Small intestine (tissue), 7 donors: ENCODE data around the gene FAT1. TPM values are rescaled to one million over a fixed set of nuclear protein-coding genes. Genes with fewer than 3 reads are reported as not detected.

Experiments used
- DNase-seq, 2 donors: peaks; one replicate each; pipeline versions ENCODE4 v3.0.0 to v3.0.0-alpha.2; 2013
- FAIRE-seq: peaks from 2 replicates; lab custom pipeline; 2012; peaks lifted over from hg19 to GRCh38; lab: Jason Lieb, UNC
- H3K27ac ChIP-seq, 3 donors: one replicate each; pipeline ENCODE4 v1.5.1; 2013; ENCODE audit warnings: low read length in 2 of 3, mild to moderate bottlenecking in 2 of 3, control low read depth in 1 of 3, inconsistent platforms in 1 of 3, low read depth in 1 of 3, moderate library complexity in 1 of 3
- H3K27me3 ChIP-seq, 3 donors: one replicate each; pipeline ENCODE4 v1.6.1; 2013; ENCODE audit warnings: low read length in 3 of 3, inconsistent platforms in 1 of 3; ENCODE audit not compliant: control insufficient read depth in 3 of 3, insufficient read depth in 3 of 3
- H3K36me3 ChIP-seq, 3 donors: one replicate each; pipeline ENCODE4 v1.6.1; 2013; ENCODE audit warnings: low read length in 3 of 3, inconsistent platforms in 1 of 3, low read depth in 1 of 3, mild to moderate bottlenecking in 1 of 3, moderate library complexity in 1 of 3; ENCODE audit not compliant: control insufficient read depth in 3 of 3, insufficient read depth in 2 of 3
- H3K4me1 ChIP-seq, 3 donors: one replicate each; pipeline ENCODE4 v1.6.1; 2013; ENCODE audit warnings: low read length in 2 of 3, inconsistent platforms in 1 of 3, low read depth in 1 of 3, mild to moderate bottlenecking in 1 of 3, moderate library complexity in 1 of 3; ENCODE audit not compliant: control insufficient read depth in 3 of 3, insufficient read depth in 2 of 3
- H3K4me3 ChIP-seq, 3 donors: one replicate each; pipeline ENCODE4 v1.5.1; 2013; ENCODE audit warnings: low read length in 3 of 3, control low read depth in 1 of 3, inconsistent platforms in 1 of 3, low read depth in 1 of 3, mild to moderate bottlenecking in 1 of 3, moderate library complexity in 1 of 3
- H3K9me3 ChIP-seq, 2 donors: one replicate each; pipeline ENCODE4 v1.6.1; 2013; ENCODE audit warnings: low read depth in 1 of 2, low read length in 1 of 2; ENCODE audit not compliant: control insufficient read depth in 2 of 2, insufficient read depth in 1 of 2
- WGBS, 3 donors: extraction: QIAGEN DNeasy Blood & Tissue Kit; methylation state at CpG; one replicate each; pipeline ENCODE4 v1.1.7; 2013; 5-methylcytosine and 5-hydroxymethylcytosine counted together
- polyA plus RNA-seq, 4 donors: library from polyadenylated mRNA; stranded (reverse) in 3 of 4; unstranded in 1 of 4; fragments of 200-250 nt in 3 of 4; fragments of 120-200 nt in 1 of 4; gene quantifications; one replicate each; pipeline versions ENCODE4 v1.2.1 to v1.2.3, GENCODE V29; 2013
- donor health status: healthy with polysubstance abuse.
- donor health status: control.
- donor health status: control.
- donor health status: Bipolar disorder and iron deficiency.
- donor health status: healthy.

Gene FAT1
- polyA plus RNA-seq, 4 donors: 62.4 to 189 (median 83.6) TPM

DNA sequence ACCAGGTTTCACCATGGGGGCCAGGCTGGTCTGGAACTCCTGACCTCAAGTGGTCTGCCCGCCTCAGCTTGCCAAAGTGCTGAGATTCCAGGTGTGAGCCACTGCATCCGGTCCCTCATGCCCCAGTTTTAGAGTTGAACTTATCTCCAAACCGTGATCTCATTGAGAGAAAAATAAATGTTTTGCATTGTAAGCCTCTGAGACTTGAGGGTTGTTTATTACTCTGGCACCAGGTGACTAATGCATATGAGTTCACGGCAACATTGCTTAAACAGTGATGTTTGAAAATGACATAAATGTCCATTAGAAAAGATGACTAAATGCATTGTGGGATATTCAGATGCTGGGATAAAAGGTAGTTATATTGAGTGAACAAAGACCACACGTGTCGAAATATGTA is 22.9 kb upstream of the FAT1 start:
- Histone ChIP-seq H3K9me3 (no peaks in the 10 kb centered on the region), H3K4me3 (no peak overlapping the region), H3K36me3 (no peaks in the 10 kb centered on the region), H3K27ac (no peak overlapping the region), H3K4me1 (peaks cover 0 to 10% (median 2%) of the 10 kb centered on the region in 3 donors), H3K27me3 (no peaks in the 10 kb centered on the region)
- DNase-seq (no peak), FAIRE-seq (no peak)
- 82 to 85% (median 83%) methylated on average over 6 of the region's 6 CpGs for WGBS, 3 donors

GRCh38 chr4:186743261-186743660 is 19.6 kb upstream of the FAT1 start:
- no peaks in the 10 kb centered on the region for H3K36me3 ChIP-seq
- DNase-seq (no peak), FAIRE-seq (no peak)
- WGBS, 3 donors: 62 to 80% (median 79%) methylated on average over 10 of the region's 10 CpGs
- no peak overlapping the region for H3K4me3 ChIP-seq
- H3K27ac ChIP-seq: no peak overlapping the region
- no peaks in the 10 kb centered on the region for H3K9me3 ChIP-seq
- no peaks in the 10 kb centered on the region for H3K27me3 ChIP-seq
- H3K4me1 ChIP-seq: peaks cover 0 to 21% (median 0%) of the 10 kb centered on the region in 3 donors

DNA sequence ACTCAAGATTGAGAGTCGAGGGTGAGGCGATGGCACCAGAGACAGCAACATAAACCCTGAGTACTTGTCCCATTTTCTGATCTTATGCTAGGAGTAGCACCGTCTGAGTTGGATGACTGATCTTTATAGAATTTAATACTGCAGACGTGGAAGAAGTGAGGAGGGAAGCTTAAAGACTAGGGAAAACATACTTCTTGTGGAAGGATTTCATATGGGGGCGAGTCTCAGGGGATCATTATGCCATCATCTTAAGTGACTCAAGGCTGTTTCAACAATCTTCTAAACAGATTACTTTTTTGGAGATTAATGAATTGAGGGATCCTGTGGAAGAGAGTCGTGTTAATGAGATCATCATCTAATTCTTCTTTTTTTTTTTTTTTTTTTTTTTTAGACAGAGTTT is 17.2 kb upstream of the FAT1 start:
- peaks cover 0 to 23% (median 0%) of the 10 kb centered on the region in 3 donors for H3K4me1 ChIP-seq
- H3K36me3 ChIP-seq: no peaks in the 10 kb centered on the region
- no peak overlapping the region for H3K4me3 ChIP-seq
- FAIRE-seq: no peak
- DNase-seq: no peak
- H3K27ac ChIP-seq: peak overlapping the region in 2 of 3 donors; percentile 39 to 68
- no peaks in the 10 kb centered on the region for H3K9me3 ChIP-seq
- WGBS, 3 donors: 79 to 86% (median 86%) methylated on average over 6 of the region's 6 CpGs
- no peaks in the 10 kb centered on the region for H3K27me3 ChIP-seq

DNA sequence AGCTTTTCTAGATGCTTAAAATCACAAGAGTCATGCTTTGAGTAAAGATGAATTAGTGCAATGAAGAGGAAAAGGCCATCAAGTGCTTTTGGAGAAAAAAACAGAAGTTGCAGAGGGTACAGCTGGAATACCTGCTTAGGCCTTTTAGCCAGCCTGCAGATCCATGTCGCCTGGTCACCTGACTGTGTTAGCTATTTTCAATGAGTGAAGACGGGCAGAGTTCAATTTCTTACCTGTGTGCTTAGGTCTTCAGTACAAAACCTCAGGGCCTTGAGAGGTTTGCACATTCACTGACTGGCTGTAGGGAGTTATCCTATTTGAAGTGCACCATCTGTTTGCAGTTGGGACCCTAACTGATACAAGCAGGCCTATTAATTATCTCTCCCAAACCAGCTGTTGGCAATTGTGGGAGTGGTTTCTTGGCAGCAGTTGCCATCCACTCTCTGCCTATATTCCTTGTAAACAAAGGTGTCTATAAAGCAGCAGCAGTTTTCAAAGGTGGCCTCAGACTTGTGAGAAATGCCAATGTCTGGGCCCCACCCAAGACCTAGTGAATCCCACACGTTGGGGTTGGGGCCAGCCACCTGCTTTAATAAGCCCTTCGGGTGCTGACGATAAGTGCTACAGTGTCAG is 16.3 kb upstream of the FAT1 start:
- no peaks in the 10 kb centered on the region for H3K9me3 ChIP-seq
- H3K27me3 ChIP-seq: no peaks in the 10 kb centered on the region
- no peak for FAIRE-seq
- H3K36me3 ChIP-seq: no peaks in the 10 kb centered on the region
- peak overlapping the region; percentile 8 to 68 (median 39) for H3K27ac ChIP-seq
- H3K4me1 ChIP-seq: peaks cover 0 to 26% (median 0%) of the 10 kb centered on the region in 3 donors
- peak; percentile 82 to 85 for DNase-seq
- H3K4me3 ChIP-seq: no peak overlapping the region
- 11 to 57% (median 25%) methylated on average over 5 of the region's 5 CpGs for WGBS, 3 donors

GRCh38 chr4:186739317-186739716 is 15.7 kb upstream of the FAT1 start:
- H3K36me3 ChIP-seq: no peaks in the 10 kb centered on the region
- H3K27me3 ChIP-seq: no peaks in the 10 kb centered on the region
- FAIRE-seq (no peak), DNase-seq (no peak)
- H3K27ac ChIP-seq: peak overlapping the region in 1 of 3 donors; percentile 68
- H3K4me1 ChIP-seq: peaks cover 0 to 26% (median 0%) of the 10 kb centered on the region in 3 donors
- H3K9me3 ChIP-seq: no peaks in the 10 kb centered on the region
- H3K4me3 ChIP-seq: no peak overlapping the region
- 90 to 93% (median 91%) methylated on average over 9 of the region's 9 CpGs for WGBS, 3 donors

GRCh38 chr4:186738421-186738820 is 14.8 kb upstream of the FAT1 start:
- no peaks in the 10 kb centered on the region for H3K27me3 ChIP-seq
- H3K4me3 ChIP-seq: no peak overlapping the region
- peaks cover 0 to 22% (median 0%) of the 10 kb centered on the region in 3 donors for H3K4me1 ChIP-seq
- DNase-seq (no peak), FAIRE-seq (no peak)
- no peak overlapping the region for H3K27ac ChIP-seq
- no peaks in the 10 kb centered on the region for H3K36me3 ChIP-seq
- H3K9me3 ChIP-seq: no peaks in the 10 kb centered on the region
- 64 to 70% (median 70%) methylated on average over 4 of the region's 4 CpGs for WGBS, 3 donors

- 75 to 94% (median 83%) methylated on average over 4 of the region's 4 CpGs for WGBS, 3 donors
- no peak overlapping the region for H3K4me3 ChIP-seq
- DNase-seq (no peak), FAIRE-seq (no peak)
- no peak overlapping the region for H3K27ac ChIP-seq
- H3K9me3 ChIP-seq: no peaks in the 10 kb centered on the region
- no peaks in the 10 kb centered on the region for H3K27me3 ChIP-seq
- H3K36me3 ChIP-seq: no peaks in the 10 kb centered on the region
- H3K4me1 ChIP-seq: peaks cover 0 to 22% (median 0%) of the 10 kb centered on the region in 3 donors
These were observed 13.8 kb upstream of the FAT1 start for GRCh38 chr4:186737427-186737826.

DNA sequence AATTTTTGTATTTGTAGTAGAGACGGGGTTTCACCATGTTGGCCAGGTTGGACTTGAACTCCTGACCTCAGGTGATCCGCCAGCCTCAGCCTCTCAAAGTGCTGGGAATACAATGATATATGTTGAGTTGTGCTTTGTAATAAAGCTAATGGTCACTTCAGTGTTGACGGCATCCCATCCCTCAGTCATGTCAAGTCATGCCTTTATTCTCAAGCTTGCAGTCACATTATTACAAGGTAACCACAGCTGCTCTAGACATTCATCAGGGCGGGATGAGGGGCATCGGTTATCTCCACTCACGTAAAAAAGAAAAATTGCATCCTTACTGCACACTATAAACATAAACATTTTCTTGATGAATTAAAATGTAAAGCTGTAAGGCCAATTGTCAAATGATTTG is 12.8 kb upstream of the FAT1 start:
- Histone ChIP-seq H3K9me3 (no peaks in the 10 kb centered on the region), H3K36me3 (no peaks in the 10 kb centered on the region), H3K4me1 (peaks cover 0 to 22% (median 0%) of the 10 kb centered on the region in 3 donors), H3K27ac (no peak overlapping the region), H3K4me3 (no peak overlapping the region), H3K27me3 (no peaks in the 10 kb centered on the region)
- DNase-seq: no peak
- no peak for FAIRE-seq
- WGBS, 3 donors: 92 to 97% (median 95%) methylated on average over 6 of the region's 6 CpGs

DNA sequence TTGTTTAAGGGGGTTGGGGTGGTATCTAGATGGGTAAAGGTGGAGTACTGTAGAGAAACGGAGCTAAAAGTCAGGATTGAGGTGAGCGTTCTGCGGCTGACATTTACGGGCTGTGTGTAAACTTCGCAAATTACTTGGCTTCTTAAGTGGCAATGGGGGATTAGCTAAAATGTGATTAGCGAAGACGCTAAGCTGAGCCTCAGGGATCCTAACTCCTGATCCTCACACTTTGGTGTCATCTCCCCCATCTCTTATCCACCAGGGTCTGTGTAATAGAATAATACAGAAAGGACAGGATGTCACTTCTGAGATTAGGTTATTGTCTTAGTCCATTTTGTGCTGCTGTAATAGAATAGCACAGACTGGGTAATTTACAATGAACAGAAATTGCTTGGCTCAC is 10.6 kb upstream of the FAT1 start:
- Histone ChIP-seq H3K9me3 (no peaks in the 10 kb centered on the region), H3K27ac (no peak overlapping the region), H3K27me3 (no peaks in the 10 kb centered on the region), H3K4me3 (no peak overlapping the region), H3K36me3 (no peaks in the 10 kb centered on the region), H3K4me1 (peaks cover 0 to 13% (median 0%) of the 10 kb centered on the region in 3 donors)
- FAIRE-seq (no peak), DNase-seq (no peak)
- 91 to 95% (median 92%) methylated on average over 7 of the region's 7 CpGs for WGBS, 3 donors
